Neural progenitor cell (in vitro differentiated cells): ENCODE data around the gene RAP1GDS1. TPM values are rescaled to one million over a fixed set of nuclear protein-coding genes. Genes with fewer than 3 reads are reported as not detected.

ENCODE experiments used
- DNase-seq: peaks from one replicate; pipeline ENCODE4 v3.0.0-alpha.2; 2016; ENCODE audit warnings: low spot score
- H2AFZ ChIP-seq: fragments of 200-600 bp; sonication (generic); replicated peaks from 2 replicates; pipeline ENCODE4 v1.6.1; 2016; ENCODE audit warnings: antibody characterized with exemption
- H3F3A ChIP-seq: fragments of 200-600 bp; sonication (generic); 2 replicates; pipeline ENCODE4 v1.6.1; 2016; ENCODE audit warnings: antibody characterized with exemption, low read depth
- H3K27ac ChIP-seq: fragments of 200-600 bp; sonication (generic); 2 replicates; pipeline ENCODE4 v1.5.1; 2016; ENCODE audit warnings: mild to moderate bottlenecking
- H3K27me3 ChIP-seq: fragments of 200-600 bp; sonication (generic); 2 replicates; pipeline ENCODE4 v1.6.1; 2016; ENCODE audit warnings: mild to moderate bottlenecking, moderate library complexity
- H3K36me3 ChIP-seq: fragments of 200-600 bp; sonication (generic); 2 replicates; pipeline ENCODE4 v1.5.1; 2016
- H3K4me1 ChIP-seq: fragments of 200-600 bp; sonication (generic); 2 replicates; pipeline ENCODE4 v1.6.1; 2016; ENCODE audit warnings: mixed run types
- H3K4me2 ChIP-seq: fragments of 200-600 bp; sonication (generic); 2 replicates; pipeline ENCODE4 v1.6.1; 2016
- H3K4me3 ChIP-seq: fragments of 200-600 bp; sonication (generic); 2 replicates; pipeline ENCODE4 v1.5.1; 2016
- H3K79me2 ChIP-seq: fragments of 200-600 bp; sonication (generic); 2 replicates; pipeline ENCODE4 v1.6.1; 2016; ENCODE audit warnings: low read depth
- H3K9ac ChIP-seq: fragments of 200-600 bp; sonication (generic); 2 replicates; pipeline ENCODE4 v1.6.1; 2016
- H3K9me3 ChIP-seq: fragments of 200-600 bp; sonication (generic); 2 replicates; pipeline ENCODE4 v1.5.1; 2016; ENCODE audit warnings: low read depth
- H4K20me1 ChIP-seq: fragments of 200-600 bp; sonication (generic); 2 replicates; pipeline ENCODE4 v1.6.1; 2016; ENCODE audit warnings: low read depth
- H3K27ac Mint-ChIP-seq: 3 replicates; pipeline ENCODE4 v1.8.0; 2021; ENCODE audit warnings: mixed read lengths
- H3K27me3 Mint-ChIP-seq: 2 replicates; pipeline ENCODE4 v1.8.0; 2022; ENCODE audit warnings: low read depth, mild to moderate bottlenecking, inconsistent platforms, moderate library complexity, mixed read lengths; ENCODE audit not compliant: insufficient read depth
- H3K36me3 Mint-ChIP-seq: 3 replicates; pipeline ENCODE4 v1.8.0; 2021; ENCODE audit warnings: mixed read lengths
- H3K4me1 Mint-ChIP-seq: 3 replicates; pipeline ENCODE4 v1.8.0; 2021; ENCODE audit warnings: mixed read lengths
- H3K4me3 Mint-ChIP-seq: 3 replicates; pipeline ENCODE4 v1.8.0; 2021; ENCODE audit warnings: mild to moderate bottlenecking, moderate library complexity, mixed read lengths
- H3K9me3 Mint-ChIP-seq: 3 replicates; pipeline ENCODE4 v1.8.0; 2020; ENCODE audit warnings: mixed read lengths
- EZH2 ChIP-seq: fragments of 200-600 bp; sonication (generic); IDR thresholded peaks from 2 replicates; pipeline ENCODE4 v1.6.1; 2017; ENCODE audit warnings: antibody characterized with exemption, mild to moderate bottlenecking, moderate library complexity
- EZH2phosphoT487 ChIP-seq: fragments of 200-600 bp; sonication (generic); IDR thresholded peaks from 2 replicates; pipeline ENCODE4 v1.6.1; 2017; ENCODE audit warnings: antibody characterized with exemption
- total RNA-seq: library from RNA; depleted of rRNA; stranded (reverse); fragments of >200 nt; gene quantifications from 2 replicates; pipeline ENCODE4 v1.2.3, GENCODE V29; 2015; ENCODE audit warnings: low replicate concordance
- TF ChIP-seq, protein P1 (sequence below): fragments of 200-600 bp; sonication (generic); IDR thresholded peaks from 2 replicates; pipeline ENCODE4 v1.5.1; 2017; ENCODE audit warnings: antibody characterized with exemption, mild to moderate bottlenecking

RAP1GDS1 gene
- total RNA-seq, 1 donor from 2014 or later = 65.1 TPM

GRCh38 chr4:98430708-98431403, 169.7 kb downstream of the RAP1GDS1 start:
- Histone ChIP-seq H4K20me1 (no peaks in the 10 kb centered on the region), H2AFZ (no peak overlapping the region), H3K36me3 (no peaks in the 10 kb centered on the region), H3K27me3 (no peaks in the 10 kb centered on the region), H3K79me2 (no peaks in the 10 kb centered on the region), H3K4me1 (no peaks in the 10 kb centered on the region), H3F3A (no peaks in the 10 kb centered on the region), H3K27ac (no peak overlapping the region), H3K9me3 (no peaks in the 10 kb centered on the region), H3K9ac (no peak overlapping the region), H3K4me2 (no peak overlapping the region), H3K4me3 (no peak overlapping the region)
- Mint-ChIP-seq H3K36me3 (peaks cover 14% of the 10 kb centered on the region), H3K27me3 (no peaks in the 10 kb centered on the region), H3K27ac (no peak overlapping the region), H3K9me3 (peaks cover 9% of the 10 kb centered on the region), H3K4me3 (no peak overlapping the region), H3K4me1 (no peaks in the 10 kb centered on the region)
- TF ChIP-seq EZH2phosphoT487 (no peak), EZH2 (no peak)
- TF ChIP-seq, protein P1, sequence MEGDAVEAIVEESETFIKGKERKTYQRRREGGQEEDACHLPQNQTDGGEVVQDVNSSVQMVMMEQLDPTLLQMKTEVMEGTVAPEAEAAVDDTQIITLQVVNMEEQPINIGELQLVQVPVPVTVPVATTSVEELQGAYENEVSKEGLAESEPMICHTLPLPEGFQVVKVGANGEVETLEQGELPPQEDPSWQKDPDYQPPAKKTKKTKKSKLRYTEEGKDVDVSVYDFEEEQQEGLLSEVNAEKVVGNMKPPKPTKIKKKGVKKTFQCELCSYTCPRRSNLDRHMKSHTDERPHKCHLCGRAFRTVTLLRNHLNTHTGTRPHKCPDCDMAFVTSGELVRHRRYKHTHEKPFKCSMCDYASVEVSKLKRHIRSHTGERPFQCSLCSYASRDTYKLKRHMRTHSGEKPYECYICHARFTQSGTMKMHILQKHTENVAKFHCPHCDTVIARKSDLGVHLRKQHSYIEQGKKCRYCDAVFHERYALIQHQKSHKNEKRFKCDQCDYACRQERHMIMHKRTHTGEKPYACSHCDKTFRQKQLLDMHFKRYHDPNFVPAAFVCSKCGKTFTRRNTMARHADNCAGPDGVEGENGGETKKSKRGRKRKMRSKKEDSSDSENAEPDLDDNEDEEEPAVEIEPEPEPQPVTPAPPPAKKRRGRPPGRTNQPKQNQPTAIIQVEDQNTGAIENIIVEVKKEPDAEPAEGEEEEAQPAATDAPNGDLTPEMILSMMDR = no peak
- no peak for DNase-seq

GRCh38 chr4:98433691-98434090, 172.5 kb downstream of the RAP1GDS1 start:
- Histone ChIP-seq H2AFZ (no peak overlapping the region), H3K36me3 (peaks cover 3% of the 10 kb centered on the region), H3K4me1 (no peaks in the 10 kb centered on the region), H3K27ac (no peak overlapping the region), H4K20me1 (no peaks in the 10 kb centered on the region), H3K9me3 (no peaks in the 10 kb centered on the region), H3K9ac (no peak overlapping the region), H3K4me2 (no peak overlapping the region), H3K27me3 (no peaks in the 10 kb centered on the region), H3F3A (no peaks in the 10 kb centered on the region), H3K4me3 (no peak overlapping the region), H3K79me2 (no peaks in the 10 kb centered on the region)
- H3K4me1 Mint-ChIP-seq = no peaks in the 10 kb centered on the region
- TF ChIP-seq, protein P1 = no peak
- no peak overlapping the region for H3K27ac Mint-ChIP-seq
- H3K36me3 Mint-ChIP-seq = peaks cover 9% of the 10 kb centered on the region
- no peaks in the 10 kb centered on the region for H3K27me3 Mint-ChIP-seq
- no peaks in the 10 kb centered on the region for H3K9me3 Mint-ChIP-seq
- DNase-seq = no peak
- no peak overlapping the region for H3K4me3 Mint-ChIP-seq

DNA sequence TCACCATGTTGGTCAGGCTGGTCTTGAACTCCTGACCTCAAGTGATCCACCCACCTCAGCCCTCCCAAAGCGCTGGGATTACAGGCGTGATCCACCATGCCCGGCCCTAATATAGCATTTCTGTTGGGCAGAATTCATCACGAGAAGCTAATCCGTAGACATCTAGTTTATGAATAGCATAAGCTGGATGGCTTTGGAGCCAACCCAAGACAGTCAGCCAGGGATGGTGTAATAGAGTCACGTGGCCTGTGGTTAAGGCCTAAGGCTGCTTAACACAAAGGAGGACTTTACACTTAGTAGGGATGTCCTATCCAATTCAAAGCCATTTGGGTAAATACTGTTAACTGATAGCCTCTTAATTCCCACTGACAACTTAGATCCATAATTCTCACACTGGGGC, 173.6 kb downstream of the RAP1GDS1 start:
- no peak overlapping the region for H3K4me2 ChIP-seq
- H4K20me1 ChIP-seq = no peaks in the 10 kb centered on the region
- Mint-ChIP-seq H3K36me3 (peaks cover 14% of the 10 kb centered on the region), H3K9me3 (no peaks in the 10 kb centered on the region), H3K27me3 (no peaks in the 10 kb centered on the region), H3K4me1 (no peaks in the 10 kb centered on the region), H3K4me3 (no peak overlapping the region), H3K27ac (no peak overlapping the region)
- no peaks in the 10 kb centered on the region for H3K9me3 ChIP-seq
- H3F3A ChIP-seq = no peaks in the 10 kb centered on the region
- no peaks in the 10 kb centered on the region for H3K79me2 ChIP-seq
- no peak overlapping the region for H3K9ac ChIP-seq
- H3K36me3 ChIP-seq = peaks cover 3% of the 10 kb centered on the region
- no peaks in the 10 kb centered on the region for H3K27me3 ChIP-seq
- no peak for TF ChIP-seq EZH2
- no peak for TF ChIP-seq EZH2phosphoT487
- TF ChIP-seq, protein P1 = no peak
- H2AFZ ChIP-seq = no peak overlapping the region
- H3K27ac ChIP-seq = no peak overlapping the region
- no peak for DNase-seq
- no peak overlapping the region for H3K4me3 ChIP-seq
- H3K4me1 ChIP-seq = no peaks in the 10 kb centered on the region
